GM20431 (cell line): ENCODE results near the gene MUC6.
"Not testable (repeated sequence)": the region's sequence is repeated elsewhere in the genome, so short reads cannot be mapped to it uniquely, and the experiment has no call there.

Experiments used
- in situ Hi-C: fragments of 300-500 bp; cut with MseI, MboI; formaldehyde crosslinking; loops from one replicate; pipeline ENCODE4 v1.15.0; 2020; ENCODE audit warnings: low sequenced_read_pairs; ENCODE audit not compliant: unreplicated experiment

MUC6 gene

DNA sequence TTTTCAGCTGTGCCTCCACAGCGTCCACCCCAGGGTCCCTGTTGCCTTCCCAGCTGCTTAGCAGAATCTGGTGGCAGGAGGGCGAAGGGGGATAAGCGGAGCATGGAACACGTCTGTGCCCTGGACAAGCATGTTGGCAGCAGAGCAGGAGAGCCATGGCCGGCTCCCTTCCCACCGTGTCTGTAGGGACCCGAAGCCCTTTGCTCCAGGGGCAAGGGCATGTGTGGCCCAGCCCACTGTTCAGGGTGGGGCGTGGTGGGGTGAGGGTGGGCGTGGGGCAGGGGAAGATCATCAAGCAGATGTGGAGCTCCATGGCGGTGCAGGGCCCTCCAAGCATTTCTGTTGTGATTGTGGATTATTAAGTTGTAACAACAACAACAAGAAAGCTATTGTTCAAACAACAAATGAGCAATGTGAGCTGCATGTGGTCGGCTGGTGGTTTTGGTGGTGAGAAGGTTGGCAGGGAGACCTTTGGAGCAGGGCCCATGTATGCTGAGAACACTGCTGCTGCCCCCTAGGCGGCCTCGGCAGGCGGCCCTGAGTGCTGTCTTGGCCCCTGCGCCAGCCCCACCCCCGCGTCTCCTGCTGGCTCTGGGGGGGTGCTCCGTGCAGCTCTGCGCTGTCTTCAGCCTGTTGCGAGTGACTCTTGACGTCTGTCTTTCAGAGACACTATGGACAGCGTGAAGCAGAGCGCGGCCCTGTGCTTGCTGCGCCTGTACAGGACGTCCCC, 59.9 kb downstream of the MUC6 start:
- in situ Hi-C loops, result no loop called here

DNA sequence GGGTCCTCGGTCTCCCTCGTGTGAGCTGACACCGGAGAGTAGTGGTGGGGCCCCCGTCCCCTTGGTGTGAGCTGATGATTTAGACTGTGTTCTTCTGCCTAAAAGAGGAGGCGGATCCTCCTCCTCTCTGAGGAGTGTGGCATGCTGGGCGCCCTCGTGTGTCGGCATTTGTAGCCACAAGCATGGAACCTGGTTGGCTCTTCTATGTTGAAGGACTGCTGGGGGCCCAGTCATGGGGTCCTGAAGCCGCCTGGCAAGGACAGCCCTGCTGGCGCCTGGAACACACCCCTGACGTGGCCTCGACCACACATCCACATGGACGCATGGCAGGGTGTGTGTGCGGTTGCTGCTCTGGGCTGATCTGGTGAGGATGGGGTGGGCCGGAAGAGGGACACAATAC, 60.7 kb downstream of the MUC6 start:
- in situ Hi-C loops, result no loop called here

DNA sequence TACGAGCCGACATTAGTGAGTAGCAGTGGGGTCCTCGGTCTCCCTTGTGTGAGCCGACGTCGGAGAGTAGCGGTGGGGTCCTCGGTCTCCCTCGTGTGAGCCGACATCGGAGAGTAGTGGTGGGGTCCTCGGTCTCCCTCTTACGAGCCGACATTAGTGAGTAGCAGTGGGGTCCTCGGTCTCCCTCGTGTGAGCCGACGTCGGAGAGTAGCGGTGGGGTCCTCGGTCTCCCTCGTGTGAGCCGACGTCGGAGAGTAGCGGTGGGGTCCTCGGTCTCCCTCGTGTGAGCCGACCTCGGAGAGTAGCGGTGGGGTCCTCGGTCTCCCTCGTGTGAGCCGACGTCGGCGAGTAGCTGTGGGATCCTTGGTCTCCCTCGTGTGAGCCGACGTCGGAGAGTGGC, 61.1 kb downstream of the MUC6 start:
- in situ Hi-C loops, result not testable (repeated sequence)

DNA sequence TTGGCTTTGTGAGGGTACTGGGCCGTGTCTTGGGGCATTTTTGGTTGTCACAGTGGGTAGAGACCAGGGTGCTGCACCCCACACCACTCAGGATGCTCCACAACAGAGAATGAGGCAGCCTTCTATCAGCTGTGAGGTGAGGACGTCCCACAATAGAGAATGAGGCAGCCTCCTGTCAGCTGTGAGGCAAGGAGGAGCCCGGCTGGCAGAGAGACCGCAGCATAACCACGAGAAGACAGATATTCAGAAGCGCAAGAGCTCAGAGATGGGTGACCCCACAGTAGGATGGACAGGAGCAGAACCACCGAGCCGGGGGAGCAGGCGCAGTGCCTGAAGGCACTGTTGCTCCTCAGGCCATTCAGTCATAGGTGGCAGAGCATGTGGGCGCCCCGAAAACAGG, 63.3 kb downstream of the MUC6 start:
- in situ Hi-C loops, result no loop called here

DNA sequence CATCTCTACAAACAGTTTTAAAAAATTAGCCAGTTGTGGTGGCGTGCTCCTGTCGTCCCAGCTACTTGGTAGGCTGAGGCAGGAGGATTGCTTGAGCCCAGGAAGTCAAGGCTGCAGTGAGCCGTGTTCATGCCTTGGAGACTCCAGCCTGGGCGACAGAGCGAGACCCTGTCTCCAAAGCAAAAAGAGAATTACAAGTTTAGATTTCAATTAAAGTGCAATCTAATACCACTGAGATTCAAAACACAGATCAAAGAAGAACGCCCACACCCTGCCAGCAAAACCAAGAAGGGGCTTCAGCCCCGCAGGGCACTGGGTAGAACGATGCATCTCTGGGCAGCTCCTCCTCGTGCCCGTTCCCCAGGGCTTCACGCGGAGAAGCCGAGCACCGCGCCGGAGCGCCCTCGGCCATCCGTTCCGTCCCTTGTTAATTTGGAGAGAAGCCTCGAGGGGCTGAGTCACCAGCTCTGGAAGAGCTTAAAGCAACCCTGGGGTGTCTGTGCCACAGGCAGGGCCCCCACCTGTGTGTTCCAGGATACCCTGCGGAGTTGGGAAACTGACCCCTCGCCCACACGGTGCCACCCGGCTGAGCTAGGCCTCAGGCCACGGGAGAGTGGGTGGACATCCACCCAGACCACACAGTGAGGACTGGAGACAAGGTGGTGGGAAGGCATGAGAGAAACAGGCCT, 63.9 kb downstream of the MUC6 start:
- in situ Hi-C loops, result no loop called here

DNA sequence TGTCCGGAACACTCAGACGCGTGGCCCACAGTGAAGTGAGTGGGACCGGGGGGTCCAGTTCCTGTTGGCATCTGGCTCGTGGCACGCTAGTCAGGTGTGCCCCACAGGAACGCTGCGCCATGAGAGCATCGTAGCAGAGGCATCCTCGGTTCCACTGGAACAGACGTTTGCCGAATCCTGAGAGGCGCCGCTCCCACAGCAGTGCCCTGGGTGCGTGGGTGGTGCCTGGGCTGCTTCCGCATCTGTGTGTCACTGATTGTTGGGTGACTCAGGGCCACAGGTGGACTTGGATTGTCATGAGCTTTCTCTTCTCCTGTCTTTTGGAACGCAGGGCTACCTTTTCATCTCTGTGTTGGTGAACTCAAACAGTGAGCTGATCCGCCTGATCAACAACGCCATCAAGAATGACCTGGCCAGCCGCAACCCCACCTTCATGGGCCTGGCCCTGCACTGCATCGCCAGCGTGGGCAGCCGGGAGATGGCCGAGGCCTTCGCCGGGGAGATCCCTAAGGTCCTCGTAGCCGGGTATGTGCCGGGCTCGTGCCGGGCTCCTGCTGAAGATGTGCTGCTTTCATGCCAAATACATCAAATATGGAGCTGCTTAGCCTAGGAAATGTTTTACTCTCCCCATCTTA, 64.7 kb downstream of the MUC6 start:
- in situ Hi-C loops, result no loop called here

DNA sequence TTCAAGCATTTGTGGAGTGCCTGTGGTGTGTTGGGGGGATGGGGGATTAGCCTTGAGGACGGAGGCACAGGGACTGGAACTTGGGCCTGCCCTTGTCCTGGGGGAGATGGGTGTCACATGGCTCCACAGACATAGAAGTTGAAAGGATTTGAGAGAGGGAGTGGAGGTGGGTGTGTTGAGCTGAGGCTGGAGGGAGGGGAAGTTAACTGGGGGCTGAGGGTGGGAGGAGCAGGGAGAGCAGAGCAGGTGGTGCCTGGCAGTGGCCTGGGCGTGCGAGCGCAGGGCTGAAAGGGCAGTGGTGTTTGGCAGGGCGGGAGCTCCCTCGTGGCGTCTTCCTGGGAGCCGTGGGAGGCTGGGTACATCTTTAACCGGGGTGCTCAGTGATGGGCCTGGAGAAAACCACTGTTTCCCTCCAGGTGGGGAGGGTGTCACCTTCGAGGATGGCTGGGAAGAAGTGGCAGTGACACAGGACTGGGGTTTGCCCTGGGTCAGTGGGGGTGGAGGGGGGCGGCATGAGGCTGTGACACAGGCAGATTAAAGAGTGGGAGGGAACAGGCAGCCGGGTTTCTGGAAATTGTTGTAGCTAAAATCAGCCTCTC, 65.3 kb downstream of the MUC6 start:
- in situ Hi-C loops, result no loop called here

DNA sequence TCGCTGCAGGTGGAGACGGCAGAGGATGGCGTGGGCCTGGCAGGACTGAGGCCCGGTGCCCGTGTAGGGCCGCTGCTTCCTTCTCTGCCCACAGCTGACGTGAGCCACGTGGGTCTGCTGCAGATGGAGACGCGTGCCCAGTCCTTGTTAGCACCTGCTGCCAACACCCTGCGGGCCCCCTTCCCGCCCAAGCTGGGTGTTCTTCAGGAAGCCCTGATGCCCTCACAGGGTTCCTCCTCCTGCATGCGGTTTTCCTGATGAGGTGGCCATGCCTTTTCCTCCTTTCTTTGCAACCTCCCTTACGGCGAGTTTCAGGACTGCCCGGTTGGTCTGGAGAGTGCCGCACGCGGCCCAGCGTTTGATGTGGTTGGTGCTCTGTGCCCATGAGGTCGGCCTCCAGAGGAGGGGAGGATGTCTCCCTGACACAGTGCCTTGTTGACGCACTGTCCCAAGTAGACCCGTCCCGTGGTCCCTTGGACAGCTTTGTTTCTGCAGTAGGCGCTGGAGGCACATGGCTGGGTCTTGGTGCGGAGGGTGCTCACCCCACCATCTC, 66.1 kb downstream of the MUC6 start:
- in situ Hi-C loops, result no loop called here

DNA sequence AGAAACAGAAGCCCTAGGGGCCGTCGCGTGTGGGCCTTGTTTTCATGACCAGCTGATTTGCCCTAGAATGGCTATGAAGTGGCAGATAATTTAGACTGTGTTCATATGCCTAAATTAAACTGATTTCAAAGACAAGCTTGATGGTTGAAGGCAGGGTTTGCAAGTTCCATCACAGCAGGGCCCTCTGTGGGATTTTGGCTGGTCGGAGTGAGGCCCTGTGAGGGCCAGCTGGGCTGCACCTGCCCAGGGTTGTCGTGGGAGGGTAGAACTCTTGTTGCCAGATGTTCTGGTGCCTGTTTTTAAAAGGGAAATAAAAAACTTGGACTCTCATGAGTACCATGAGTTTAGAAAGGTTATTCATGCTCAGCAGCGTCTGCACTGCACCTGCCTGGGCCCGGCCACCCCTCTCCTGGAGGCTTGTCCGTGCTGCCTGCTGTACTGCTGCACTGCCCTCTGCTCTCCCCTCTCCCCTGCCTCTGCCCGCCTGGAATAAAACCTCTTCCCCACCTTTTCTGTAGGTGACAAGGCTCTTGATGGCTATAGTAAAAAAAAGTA, 66.8 kb downstream of the MUC6 start:
- in situ Hi-C loops, result no loop called here

DNA sequence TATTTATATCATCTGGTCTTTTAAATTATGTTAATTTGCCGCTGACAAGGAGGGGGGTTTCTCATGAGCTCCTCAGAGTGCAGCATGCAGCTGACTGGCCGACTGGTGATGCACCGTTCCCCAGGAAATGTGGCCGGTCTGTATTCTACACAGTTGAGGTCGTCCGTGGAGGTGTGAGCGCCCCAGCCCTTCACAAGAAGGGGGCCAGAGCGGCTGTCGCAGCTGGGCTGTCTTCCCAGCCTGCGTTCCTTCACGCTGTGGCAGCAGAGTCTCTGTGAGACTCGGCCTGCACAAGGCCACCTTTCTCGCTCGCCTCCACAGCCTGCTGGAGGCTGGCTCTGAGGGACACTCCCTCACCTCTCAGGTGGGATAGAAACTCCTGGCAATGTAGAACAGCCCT, 67.7 kb downstream of the MUC6 start:
- in situ Hi-C loops, result no loop called here

DNA sequence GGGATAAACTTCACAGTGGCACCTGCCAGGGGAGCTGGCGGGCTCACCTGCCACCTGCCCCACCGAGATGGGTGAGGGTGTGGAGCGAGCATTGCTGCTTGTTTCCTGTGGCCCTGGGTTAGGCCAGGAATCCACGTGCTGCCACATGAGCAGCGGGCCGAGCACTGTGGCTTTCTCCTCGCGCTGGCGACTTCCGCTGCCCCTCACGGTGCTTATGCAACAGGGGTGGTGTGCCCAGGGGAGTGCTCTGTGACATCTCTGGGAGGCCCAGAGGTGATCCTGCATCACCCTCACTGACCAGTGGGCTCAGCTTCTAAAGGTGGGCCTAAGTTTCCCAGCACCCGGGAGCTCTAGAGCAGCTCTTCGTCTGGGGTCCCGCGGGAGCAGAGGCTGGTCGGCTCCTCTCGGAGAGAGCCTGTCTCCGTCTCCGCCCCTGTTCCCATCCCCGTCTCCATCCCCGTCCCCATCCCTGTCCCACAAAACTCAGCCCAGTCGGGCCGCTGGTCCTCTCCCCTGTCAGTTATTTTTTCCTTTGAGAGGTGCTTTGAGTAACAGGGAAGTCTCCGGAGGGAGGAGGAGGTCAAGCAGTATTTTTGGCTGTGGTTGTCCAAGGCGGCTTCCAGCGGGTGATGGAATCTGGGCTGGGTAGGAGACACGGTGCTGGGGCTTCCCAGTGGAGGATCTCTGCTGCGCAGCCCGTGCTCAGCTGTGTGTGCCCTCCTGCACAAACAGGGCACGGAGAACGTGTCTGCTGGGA, 68.3 kb downstream of the MUC6 start:
- in situ Hi-C loops, result no loop called here

DNA sequence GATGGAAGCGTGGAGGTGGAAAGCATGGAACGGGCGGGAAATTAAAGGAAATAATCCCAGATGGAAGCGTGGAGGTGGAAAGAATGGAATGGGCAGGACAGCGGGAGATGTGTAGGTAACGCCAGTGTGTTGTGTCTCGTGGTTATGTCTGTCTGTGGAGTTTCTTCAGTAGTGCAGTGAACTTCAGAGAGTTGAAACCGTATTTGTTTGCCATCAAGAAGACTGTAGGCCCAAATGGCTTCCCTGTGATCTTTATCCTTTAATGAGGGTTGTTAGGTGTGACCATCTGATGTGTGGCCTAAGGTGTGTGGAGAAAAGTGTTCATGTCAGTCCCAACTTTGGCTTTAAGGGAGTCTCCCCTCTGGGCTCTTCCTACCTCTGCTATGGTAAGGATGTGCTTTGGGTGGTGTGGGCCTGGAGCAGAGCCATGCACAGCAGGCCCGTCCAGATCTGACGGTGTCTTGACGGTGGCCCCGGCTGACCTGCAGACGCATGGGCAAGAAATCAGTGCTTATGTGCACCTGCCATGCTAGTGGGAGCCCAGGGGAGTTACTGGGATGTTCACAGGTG, 71.2 kb downstream of the MUC6 start:
- in situ Hi-C loops, result no loop called here

DNA sequence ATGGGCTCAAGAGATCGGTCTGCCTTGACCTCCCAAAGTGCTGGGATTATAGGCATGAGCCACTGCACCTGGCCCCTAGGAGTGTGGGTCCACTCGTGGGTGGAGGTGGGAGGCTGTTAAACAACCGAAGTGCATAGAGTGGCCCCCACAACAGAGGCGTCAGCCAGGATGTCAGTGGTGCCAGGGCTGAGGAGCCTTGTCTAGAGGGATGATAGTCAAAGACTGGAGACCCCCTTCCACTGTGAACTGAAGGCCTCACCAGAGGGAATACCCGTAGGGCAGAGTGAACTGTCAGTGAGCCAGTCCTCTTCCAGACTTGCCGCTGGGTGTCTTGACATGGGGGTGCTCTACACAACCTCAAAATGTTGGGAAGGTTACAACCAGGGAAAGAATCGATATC, 72.7 kb downstream of the MUC6 start:
- in situ Hi-C loops, result no loop called here
